ENCODE data around the gene GNAQ. TPM values are rescaled to one million over a fixed set of nuclear protein-coding genes. Genes with fewer than 3 reads are reported as not detected.

The GNAQ gene
- total RNA-seq, 1 donor from 2014 or later: 172 TPM

DNA sequence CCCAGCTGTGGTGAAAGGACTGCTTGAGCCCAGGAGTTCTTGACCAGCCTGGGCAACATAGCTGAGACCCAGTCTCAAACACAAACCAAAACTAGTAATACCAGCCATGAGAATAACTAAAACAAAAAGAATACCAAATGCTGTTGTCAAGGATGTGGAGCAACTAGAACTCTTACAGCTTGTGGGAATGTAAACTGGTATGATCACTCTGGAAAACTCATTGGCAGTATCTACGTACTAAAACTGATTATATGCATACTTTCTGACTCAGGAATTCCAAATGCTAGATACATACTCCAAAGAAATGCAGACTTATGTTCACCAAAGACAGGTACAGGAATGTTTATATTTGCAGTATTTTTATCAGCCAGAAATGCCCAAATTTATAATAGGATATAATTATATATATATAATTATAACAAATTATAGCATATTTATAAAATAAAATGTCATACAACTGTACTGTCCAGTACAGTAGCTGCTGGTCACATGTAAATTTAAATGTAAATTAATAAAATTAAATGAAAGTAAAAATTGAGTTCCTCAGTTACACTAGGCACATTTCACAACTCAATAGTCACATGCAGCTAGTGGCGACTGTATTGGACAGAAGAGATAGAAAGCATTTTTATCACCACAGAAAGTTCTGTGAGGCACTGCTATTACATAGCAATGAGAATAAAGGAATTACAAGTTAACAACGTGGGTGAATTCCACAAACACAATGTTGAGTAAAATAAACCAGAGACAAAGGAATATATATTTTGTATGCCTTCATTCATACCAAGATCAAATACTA lies 118.5 kb downstream of the GNAQ start:
- FAIRE-seq (no peak), DNase-seq (ENCODE audit: low spot score in 2 of 2) (no peak)

DNA sequence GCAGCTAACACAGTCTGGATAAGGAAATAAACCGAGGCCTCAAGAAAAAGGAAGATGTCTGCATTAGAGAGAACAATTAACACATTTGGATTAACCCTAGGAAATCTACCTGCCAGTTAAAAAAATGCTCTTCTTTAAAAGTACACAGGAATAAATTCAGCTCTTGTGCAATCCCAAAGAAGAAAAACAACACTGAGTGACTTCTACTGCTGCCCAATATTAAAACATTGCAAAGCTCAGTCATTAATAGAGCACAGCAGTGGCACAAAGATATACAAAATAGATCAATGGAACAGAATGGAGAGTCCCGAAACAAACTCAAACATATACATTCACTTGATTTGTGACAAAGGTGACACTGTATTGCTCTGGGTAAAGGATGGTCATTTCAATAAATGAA lies 119.7 kb downstream of the GNAQ start:
- DNase-seq (ENCODE audit: low spot score in 2 of 2) (no peak), FAIRE-seq (no peak)

DNA sequence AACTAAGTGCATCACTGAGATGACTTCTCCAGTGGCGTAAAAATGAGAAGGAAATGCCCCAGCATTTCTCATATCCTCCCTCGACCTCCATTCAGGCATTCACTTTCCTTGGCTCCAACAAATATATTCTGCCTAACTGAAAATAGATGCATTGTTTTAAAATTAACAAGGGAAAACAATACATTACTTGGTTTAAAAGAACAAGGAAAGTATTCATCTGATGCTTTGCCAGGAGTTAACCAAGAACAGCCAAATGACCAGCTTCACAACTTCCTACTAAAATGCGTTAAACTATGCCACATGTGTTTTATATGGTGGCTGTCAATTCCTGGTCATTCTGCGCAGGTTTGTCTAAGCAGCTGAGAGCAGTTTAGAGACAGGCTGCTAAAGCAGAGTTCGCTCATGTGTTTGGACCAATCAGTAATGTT lies 121.4 kb downstream of the GNAQ start:
- DNase-seq (ENCODE audit: low spot score in 2 of 2) (no peak), FAIRE-seq (no peak)

DNA sequence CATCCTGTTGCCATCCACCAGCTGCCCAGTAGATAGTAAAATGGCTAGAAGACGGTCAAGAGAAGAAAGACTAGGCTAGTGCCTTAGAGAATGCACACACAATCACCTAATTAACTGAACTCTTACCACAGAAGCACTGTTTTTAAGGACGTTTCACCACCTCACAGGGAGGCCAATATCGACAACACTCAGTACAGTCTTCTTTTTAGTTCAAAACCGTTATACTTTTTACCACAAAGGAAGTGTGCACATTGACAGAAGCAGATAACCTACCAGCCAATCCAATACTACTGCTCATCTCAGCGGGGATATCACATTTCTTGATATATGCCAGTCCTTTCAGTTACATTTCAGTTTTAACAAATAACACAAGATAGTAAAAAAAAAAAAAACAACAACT lies 122.3 kb downstream of the GNAQ start:
- DNase-seq (ENCODE audit: low spot score in 2 of 2): no peak
- no peak for FAIRE-seq

DNA sequence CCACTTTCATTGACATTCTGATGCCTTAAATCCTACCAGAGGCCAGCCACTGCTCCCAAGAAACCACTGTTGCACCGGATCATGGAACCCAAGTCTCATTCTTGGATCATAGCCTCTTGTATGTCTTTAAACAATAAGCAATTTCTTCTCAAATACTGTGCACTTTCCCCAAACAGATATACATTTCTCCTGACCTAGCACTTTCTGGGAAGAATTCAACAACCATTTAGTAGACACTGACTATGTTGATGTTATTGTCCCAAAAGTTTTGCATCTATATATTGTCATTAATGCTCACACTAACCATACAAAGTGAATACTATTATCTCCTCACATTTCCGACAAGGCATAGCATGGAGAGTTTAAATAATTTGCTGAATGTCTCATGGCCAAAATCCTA lies 123.3 kb downstream of the GNAQ start:
- DNase-seq (ENCODE audit: low spot score in 2 of 2) (no peak), FAIRE-seq (no peak)

DNA sequence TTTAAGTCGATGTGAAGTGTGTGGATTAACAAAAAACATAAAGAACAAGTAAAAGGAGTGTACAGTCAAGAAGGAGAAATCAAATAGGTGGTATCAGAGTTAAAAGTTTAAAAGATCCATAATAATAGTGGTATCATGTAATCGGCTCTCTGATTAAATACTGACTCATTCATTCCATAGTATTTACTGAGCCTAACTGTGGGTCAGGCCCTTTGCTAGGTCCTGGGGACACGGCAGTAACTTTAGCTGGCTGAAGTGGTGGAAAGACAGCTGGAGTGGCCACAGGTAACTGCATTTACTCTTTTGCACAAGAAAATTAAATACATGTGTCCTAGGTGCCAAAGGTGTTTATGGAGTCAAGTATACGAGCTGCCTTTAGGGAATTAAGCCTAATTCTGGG lies 124.0 kb downstream of the GNAQ start:
- FAIRE-seq (no peak), DNase-seq (ENCODE audit: low spot score in 2 of 2) (no peak)

DNA sequence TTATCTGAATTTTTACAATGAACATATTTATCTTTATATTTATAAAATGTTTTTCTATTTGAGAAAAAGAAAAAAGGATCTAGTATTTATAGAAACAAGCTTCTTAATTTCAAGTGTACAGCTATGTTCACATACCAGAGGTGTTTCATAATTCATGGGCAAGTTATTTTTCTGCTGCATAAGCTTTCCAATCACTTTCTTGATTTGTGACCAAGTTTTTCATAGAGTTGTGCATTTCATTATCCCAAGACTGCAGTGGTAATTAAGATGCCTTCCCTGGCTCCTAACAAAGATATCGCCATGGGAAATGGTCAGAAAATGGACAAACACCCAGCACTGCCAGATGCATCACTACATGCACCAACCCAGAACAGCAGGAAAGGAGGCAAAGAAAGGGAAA lies 124.6 kb downstream of the GNAQ start:
- FAIRE-seq (no peak), DNase-seq (ENCODE audit: low spot score in 2 of 2) (no peak)

DNA sequence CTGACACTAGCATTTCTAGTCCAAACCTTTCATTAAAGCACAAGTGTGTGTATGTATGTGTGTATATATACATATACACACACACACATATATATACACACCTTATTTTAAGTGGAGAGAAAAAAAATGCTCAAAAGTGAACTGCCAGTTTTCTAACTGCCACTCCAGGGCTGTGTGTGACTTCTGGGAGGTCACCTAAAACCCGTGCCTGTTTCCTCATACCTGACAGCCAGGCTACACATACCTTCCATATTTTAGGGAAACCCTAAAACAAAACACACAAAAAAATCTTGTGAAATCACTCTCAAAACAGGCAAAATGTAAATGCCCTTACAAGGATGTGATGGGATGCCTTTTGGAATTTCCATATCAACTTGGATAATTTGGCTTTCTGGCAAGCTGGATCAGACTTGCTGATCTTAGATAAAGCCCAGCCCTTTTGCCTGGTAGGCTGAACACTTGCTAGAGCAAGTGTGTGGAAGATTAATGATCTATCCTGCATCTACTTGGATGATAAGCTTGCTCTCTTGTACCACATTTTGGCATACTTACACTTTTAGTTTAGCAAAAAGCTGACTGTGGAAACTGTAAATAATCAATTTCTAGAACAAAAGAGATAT lies 127.8 kb downstream of the GNAQ start:
- DNase-seq (ENCODE audit: low spot score in 2 of 2) (no peak), FAIRE-seq (no peak)

DNA sequence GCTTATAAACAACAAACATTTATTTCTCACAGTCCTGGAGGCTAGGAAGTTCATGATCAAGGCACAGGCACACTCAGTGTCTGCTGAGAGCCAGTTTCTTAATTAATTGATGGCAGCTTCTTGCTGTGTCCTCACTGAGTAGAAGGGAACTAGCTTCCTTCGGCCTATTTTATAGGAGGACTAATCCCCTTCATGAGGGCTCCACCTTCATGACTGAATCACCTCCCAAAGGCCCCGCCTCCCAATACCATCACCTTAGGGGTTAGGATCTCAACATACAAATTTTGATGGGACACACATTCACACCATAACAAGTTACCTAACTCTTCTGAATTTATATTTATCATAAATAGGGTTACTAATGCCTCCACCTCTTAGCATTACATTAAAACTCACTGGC lies 129.8 kb downstream of the GNAQ start:
- FAIRE-seq (no peak), DNase-seq (ENCODE audit: low spot score in 2 of 2) (no peak)

DNA sequence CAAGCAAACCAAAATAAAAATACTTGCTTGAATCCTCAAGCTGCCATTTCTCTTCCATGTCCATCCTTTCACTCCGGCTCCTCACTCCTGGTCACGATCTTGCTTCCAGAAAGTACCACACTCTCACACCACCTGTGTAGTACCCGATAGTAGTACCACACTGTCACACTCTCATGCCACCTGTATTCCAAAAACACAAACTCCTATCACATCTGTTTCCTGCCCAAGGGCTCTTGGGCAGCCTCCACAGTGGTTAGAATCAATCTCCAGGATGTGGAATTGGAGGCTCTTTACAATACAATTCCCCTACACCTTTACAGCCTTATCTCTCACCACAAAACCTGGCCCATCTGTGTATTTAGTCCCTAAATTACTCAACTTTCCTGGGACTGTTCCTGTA lies 130.6 kb downstream of the GNAQ start:
- DNase-seq (ENCODE audit: low spot score in 2 of 2) (no peak), FAIRE-seq (no peak)

DNA sequence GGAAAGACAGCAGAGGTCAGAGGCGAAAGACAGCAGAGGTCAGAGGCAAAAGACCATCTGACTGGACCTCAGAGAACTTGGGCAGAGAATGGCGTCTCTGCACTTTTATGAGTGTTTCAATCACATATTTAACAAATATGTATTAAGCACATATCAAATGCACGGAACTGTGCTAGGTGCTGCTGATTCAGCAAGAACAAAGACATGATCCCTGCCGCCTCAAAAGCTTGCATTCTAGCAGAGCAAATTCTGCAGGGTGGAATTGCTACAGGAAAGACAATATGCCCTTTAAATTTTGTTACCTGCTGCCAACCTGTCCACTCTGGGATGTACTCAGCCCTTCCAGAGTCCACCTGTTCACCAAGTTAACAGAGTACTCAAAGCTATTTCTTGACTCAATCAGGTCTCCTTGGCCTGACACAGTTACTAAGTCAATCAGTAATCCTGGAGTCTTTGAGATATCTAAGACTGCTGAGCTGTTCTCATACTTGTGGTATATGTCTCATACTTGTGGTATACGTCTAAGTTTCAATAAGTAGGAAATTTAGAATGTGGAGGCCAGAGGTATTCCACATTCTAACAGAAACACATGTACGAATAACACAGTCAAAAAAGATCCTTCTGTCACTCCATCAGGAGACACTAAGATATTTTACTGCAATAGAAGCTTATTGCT lies 131.8 kb downstream of the GNAQ start:
- FAIRE-seq: no peak
- no peak for DNase-seq (ENCODE audit: low spot score in 2 of 2)

DNA sequence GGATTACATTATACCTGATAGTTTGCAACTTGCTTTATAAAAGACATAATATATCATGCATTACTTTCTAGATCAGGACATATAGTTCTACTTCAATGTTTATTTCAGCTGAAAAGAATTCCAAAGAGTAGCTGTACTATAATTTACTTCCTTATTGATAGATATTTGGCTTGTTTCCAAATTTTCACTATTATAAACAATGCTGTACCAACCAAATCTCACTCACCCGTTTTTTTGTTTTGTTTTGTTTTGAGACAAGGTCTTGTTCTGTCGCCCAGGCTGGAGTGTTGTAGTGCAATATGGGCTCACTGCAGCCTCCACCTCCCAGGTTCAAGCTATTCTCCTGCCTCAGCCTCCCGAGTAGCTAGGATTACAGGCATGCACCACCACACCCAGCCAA lies 132.7 kb downstream of the GNAQ start:
- DNase-seq (ENCODE audit: low spot score in 2 of 2) (no peak), FAIRE-seq (no peak)

DNA sequence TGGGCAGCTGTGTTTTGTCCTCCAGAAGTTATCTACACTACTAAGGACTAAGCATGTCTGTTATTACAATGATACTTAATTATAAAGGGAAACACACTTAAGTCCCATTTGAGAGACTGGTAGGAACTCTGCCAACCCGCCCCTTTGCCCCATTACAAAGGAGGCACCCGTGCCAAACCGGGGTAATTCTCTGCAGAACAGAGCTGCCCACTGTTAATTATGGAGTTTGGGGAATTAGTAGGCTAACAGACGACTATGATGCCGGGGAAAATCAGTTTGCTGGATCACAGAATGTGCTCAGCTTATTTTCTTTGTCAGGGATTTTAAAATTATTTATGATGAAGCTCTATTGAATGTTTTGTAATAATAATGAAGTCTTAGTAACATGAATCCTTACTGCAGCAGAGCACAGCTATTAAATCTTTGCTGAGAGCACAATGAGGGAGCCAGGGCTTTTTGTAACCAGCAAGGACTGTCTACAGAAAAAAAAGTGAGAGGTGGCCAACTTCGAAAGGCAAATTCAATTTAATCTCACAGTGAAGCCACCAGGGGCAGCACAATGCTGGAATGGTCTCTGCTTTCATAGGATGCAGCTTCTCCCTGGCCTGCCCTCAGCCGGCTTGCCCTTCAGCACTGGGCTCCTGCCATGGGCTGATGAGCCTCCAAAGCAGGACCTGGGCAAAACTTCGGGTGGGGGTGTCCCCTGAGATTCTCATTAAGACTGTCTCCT lies 134.5 kb downstream of the GNAQ start:
- no peak for FAIRE-seq
- no peak for DNase-seq (ENCODE audit: low spot score in 2 of 2)

DNA sequence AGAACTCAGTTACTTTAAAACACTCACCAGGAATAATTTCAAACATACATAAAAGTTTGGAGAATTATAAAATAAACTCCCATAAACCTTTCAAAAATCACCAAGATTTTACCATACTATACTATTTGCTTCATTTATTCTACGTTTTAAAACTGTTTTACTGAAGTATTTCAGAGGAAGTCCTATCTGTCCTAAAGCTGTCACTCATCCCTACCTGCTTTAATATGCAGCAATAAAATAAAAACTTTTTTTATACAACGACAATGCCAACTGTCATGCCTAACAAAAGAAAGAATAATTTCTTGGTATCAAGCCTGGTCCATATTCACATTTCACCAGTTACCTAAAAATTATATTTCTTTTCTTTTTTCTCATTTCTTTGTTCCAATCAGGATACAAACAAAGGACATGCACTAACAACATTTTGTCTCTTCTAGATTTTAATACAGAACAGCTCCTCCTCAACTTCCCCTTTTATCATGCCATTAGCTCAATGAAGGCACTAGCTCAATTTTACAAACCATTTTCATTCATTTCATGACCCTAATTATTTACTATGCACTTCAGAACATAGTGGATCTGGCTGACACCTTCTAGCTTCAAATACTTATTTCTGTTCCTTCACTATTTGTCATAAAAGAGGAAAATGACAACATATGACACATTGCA lies 135.2 kb downstream of the GNAQ start:
- FAIRE-seq: no peak
- DNase-seq (ENCODE audit: low spot score in 2 of 2): no peak

DNA sequence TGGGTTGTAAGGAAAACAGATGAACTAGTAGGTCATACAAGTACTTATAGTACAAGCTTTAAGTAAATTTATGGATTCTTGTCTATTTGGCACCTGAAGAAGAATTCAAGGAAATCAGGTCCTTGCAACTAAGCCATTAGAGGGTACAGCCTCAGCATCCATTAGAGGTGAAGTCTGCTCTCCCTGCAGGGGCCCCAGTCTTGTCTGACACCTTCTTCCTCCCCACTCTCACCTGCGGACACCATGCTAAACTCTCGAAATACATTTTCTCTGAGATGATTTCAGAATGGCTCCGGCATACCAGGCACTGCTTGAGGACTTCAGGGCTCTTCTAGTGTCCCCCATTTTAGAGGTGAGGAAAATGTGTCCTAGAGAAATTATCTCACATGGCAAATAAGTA lies 137.9 kb downstream of the GNAQ start:
- DNase-seq (ENCODE audit: low spot score in 2 of 2) (no peak), FAIRE-seq (no peak)

DNA sequence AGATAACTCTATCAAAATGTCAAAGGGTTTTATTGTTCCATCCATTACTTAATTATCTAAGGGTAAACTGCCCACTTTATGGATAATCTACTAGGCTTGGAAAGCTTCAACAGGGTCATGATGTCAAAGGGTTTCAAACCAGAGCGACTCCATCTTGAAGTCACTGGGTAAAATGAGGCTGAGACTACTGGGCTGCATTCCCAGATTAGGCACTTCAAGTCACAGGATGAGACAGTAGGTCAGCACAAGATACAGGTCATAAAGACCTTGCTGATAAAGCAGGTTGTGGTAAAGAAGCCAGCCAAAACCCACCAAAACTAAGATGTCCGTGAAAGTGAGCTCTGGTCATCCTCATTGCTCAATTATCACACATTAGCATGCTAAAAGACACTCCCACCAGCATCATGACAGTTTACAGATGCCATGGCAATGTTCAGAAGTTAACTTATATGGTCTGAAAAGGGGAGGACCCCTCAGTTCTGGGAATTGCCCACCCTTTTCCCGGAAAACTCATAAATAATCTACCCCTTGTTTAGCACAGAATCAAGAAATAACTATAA lies 138.6 kb downstream of the GNAQ start:
- FAIRE-seq: no peak
- no peak for DNase-seq (ENCODE audit: low spot score in 2 of 2)

DNA sequence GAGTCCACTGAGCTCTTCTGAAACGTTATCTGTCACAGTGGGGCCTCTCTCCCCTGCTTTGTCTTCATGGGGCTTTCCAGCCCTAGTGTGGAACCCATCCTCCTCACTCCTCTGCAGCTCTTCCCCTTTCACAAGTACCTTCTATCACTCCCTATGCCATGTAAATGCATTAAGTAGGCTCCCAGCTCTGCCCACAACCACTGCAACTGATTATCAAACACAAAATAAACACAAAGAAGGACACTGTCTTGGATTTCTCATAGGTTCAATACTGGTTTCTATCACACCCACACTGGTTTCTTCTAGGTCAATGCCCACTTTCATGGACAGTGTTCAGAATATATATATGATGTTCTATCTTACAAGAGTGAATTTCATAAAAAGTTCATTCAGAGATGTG lies 139.4 kb downstream of the GNAQ start:
- no peak for FAIRE-seq
- DNase-seq (ENCODE audit: low spot score in 2 of 2): no peak

DNA sequence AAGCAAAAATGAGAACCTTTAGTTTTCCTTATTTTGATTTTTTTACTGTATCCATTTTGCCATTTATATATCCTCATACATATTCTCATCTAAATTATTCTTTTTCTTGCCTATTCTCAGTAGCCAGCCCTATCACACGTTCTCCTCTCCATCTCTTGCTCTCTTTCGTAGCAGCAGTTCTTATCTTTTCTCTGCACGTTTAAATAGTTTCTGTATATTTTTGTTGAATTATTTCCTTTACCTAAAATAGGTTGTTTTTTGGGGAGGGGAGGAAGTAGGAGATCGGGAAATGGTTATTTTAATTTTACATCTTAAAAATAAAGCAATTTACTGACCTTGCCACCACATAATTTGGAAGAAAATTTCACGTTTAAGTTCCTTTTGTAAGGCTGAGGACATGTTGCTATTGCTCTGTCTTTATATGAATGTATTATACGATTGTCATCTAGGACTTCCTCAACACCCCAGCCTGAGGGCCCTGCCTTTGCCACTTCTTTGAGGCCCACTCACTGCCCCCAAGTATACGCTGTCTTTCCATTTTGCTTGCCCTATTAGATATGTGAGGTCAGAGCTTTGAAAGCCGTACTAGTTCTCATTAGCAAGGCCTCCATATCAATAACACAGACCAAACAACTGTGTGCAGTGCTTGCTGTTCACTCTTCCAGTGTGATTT lies 140.3 kb downstream of the GNAQ start:
- no peak for DNase-seq (ENCODE audit: low spot score in 2 of 2)
- FAIRE-seq: no peak

DNA sequence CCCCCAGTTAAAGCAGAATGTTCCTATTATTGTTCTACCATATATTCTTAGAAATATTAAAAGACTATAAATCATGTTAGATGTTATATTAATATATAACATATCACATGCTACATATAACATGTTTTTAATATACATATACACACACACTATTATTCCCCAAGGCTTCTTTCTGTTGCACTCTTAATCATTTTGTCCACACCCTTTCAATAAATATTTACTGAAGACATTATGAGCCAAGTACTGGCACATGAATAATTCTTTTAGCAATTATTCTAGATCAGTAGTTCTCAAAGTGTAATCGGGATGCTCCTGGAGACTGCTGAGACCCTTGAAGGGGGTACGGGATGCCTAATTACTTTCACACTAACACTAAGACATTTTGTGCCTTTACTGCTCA lies 143.9 kb downstream of the GNAQ start:
- DNase-seq (ENCODE audit: low spot score in 2 of 2): no peak
- FAIRE-seq: no peak
